Body of pancreas (tissue), 4 donors: ENCODE measurements around the gene BLOC1S1.

Experiments used
- POLR2A ChIP-seq, 3 donors: fragments of 450-650 bp; IDR thresholded peaks; one replicate each; pipeline ENCODE4 v1.6.1; 2016; ENCODE audit warnings: antibody characterized with exemption in 3 of 3, mild to moderate bottlenecking in 2 of 3
- TF ChIP-seq, protein P1 (sequence below), 7 experiments: fragments of 450-650 bp in 4 of 7; fragments of 200-600 bp in 3 of 7; sonication (generic) in 3 of 7; IDR thresholded peaks; one replicate each; pipeline ENCODE4 v1.5.1; 2016 to 2019; ENCODE audit warnings: antibody characterized with exemption in 7 of 7

DNA sequence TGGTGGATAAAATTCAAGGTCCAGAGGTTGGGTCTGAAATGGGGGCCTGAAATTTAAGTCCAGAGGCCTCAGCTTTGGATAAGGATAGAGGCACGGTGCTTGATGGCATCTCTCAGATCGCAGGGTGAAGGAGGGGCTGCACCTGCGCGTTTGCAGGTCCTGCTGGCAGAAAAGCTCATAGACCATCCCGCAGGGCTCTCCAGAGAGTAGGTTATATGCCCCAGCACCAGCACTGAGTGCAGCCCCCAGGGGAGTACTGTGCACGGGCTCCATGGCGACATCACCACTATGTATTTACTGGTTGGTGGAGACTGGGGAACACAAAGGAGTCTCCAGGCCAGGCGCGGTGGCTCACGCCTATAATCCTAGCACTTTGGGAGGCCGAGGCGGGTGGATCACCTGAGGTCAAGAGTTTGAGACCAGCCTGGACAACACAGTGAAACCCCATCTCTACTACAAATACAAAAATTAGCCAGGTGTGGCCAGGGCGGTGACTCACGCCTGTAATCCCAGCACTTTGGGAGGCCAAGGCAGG lies 17.2 kb downstream of the BLOC1S1 start:
- TF ChIP-seq, protein P1, sequence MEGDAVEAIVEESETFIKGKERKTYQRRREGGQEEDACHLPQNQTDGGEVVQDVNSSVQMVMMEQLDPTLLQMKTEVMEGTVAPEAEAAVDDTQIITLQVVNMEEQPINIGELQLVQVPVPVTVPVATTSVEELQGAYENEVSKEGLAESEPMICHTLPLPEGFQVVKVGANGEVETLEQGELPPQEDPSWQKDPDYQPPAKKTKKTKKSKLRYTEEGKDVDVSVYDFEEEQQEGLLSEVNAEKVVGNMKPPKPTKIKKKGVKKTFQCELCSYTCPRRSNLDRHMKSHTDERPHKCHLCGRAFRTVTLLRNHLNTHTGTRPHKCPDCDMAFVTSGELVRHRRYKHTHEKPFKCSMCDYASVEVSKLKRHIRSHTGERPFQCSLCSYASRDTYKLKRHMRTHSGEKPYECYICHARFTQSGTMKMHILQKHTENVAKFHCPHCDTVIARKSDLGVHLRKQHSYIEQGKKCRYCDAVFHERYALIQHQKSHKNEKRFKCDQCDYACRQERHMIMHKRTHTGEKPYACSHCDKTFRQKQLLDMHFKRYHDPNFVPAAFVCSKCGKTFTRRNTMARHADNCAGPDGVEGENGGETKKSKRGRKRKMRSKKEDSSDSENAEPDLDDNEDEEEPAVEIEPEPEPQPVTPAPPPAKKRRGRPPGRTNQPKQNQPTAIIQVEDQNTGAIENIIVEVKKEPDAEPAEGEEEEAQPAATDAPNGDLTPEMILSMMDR (IDR thresholded peaks at IDR 0.05) = no peak
- no peak for TF ChIP-seq POLR2A (IDR thresholded peaks at IDR 0.05)
